GM23248 (cell line): ENCODE results near the gene IL20RA. TPM values are rescaled to one million over a fixed set of nuclear protein-coding genes. Genes with fewer than 3 reads are reported as not detected.

Source experiments
- DNase-seq: peaks from one replicate; pipeline ENCODE4 v3.0.0-alpha.2; 2015
- H2AFZ ChIP-seq: fragments of 200-600 bp; sonication (generic); 2 replicates; pipeline ENCODE4 v1.6.1; 2016; ENCODE audit warnings: antibody characterized with exemption
- H3F3A ChIP-seq: fragments of 200-600 bp; sonication (generic); 2 replicates; pipeline ENCODE4 v1.6.1; 2016; ENCODE audit warnings: mild to moderate bottlenecking, antibody characterized with exemption, mixed run types; ENCODE audit not compliant: insufficient read depth
- H3K27ac ChIP-seq: fragments of 200-600 bp; sonication (generic); 2 replicates; pipeline ENCODE4 v1.5.1; 2016; ENCODE audit warnings: mild to moderate bottlenecking
- H3K27me3 ChIP-seq: fragments of 200-600 bp; sonication (generic); replicated peaks from 2 replicates; pipeline ENCODE4 v1.6.1; 2016; ENCODE audit warnings: mild to moderate bottlenecking; ENCODE audit not compliant: insufficient read depth
- H3K36me3 ChIP-seq: fragments of 200-600 bp; sonication (generic); 2 replicates; pipeline ENCODE4 v1.6.1; 2016; ENCODE audit warnings: low read depth, mild to moderate bottlenecking
- H3K4me1 ChIP-seq: fragments of 200-600 bp; sonication (generic); 2 replicates; pipeline ENCODE4 v1.6.1; 2016; ENCODE audit warnings: mild to moderate bottlenecking; ENCODE audit not compliant: insufficient read depth
- H3K4me2 ChIP-seq: fragments of 200-600 bp; sonication (generic); one replicate; pipeline ENCODE4 v1.6.1; 2016; ENCODE audit warnings: mild to moderate bottlenecking; ENCODE audit not compliant: unreplicated experiment
- H3K4me3 ChIP-seq: fragments of 200-600 bp; sonication (generic); 2 replicates; pipeline ENCODE4 v1.5.1; 2016; ENCODE audit warnings: mild to moderate bottlenecking
- H3K79me2 ChIP-seq: fragments of 200-600 bp; sonication (generic); 2 replicates; pipeline ENCODE4 v1.6.1; 2016; ENCODE audit warnings: mild to moderate bottlenecking; ENCODE audit not compliant: insufficient read depth
- H3K9ac ChIP-seq: fragments of 200-600 bp; sonication (generic); 2 replicates; pipeline ENCODE4 v1.6.1; 2016; ENCODE audit warnings: mild to moderate bottlenecking
- H3K9me2 ChIP-seq: fragments of 200-600 bp; sonication (generic); 2 replicates; pipeline ENCODE4 v1.6.1; 2016; ENCODE audit warnings: mixed run types, mild to moderate bottlenecking, moderate library complexity; ENCODE audit not compliant: insufficient read depth
- H3K9me3 ChIP-seq: fragments of 200-600 bp; sonication (generic); one replicate; pipeline ENCODE4 v1.6.1; 2017; ENCODE audit warnings: low read depth
- H4K20me1 ChIP-seq: fragments of 200-600 bp; sonication (generic); 2 replicates; pipeline ENCODE4 v1.6.0; 2016; ENCODE audit not compliant: insufficient read depth
- EZH2 ChIP-seq: fragments of 200-600 bp; sonication (generic); IDR thresholded peaks from 2 replicates; pipeline ENCODE4 v1.6.1; 2018; ENCODE audit warnings: antibody characterized with exemption, mild to moderate bottlenecking; ENCODE audit not compliant: insufficient read depth, poor library complexity, severe bottlenecking
- EZH2phosphoT487 ChIP-seq: fragments of 200-600 bp; sonication (generic); IDR thresholded peaks from 2 replicates; pipeline ENCODE4 v1.6.1; 2018; ENCODE audit warnings: antibody characterized with exemption, moderate library complexity, mild to moderate bottlenecking, low read depth; ENCODE audit not compliant: insufficient read depth
- WGBS, 2 experiments: methylation state at CpG; one replicate each; pipeline ENCODE4 v1.1.6; 2015 to 2017; ENCODE audit warnings: low lambda C conversion rate in 2 of 2, low coverage in 1 of 2; ENCODE audit errors: missing lambda C conversion rate in 2 of 2; 5-methylcytosine and 5-hydroxymethylcytosine counted together
- in situ Hi-C: fragments of 300-500 bp; cut with MboI; formaldehyde crosslinking; loops from 2 replicates; pipeline ENCODE4 v1.15.0; 2020
- polyA plus RNA-seq: library from polyadenylated mRNA; unstranded; fragments of >200 nt; fragmentation: Nextera tagmentation; extraction: Ambion mirVana; gene quantifications from 2 replicates; pipeline ENCODE4 v1.2.1, GENCODE V29; 2016
- total RNA-seq: library from RNA; depleted of rRNA; stranded (reverse); fragments of >200 nt; shearing (Covaris generic); gene quantifications from 2 replicates; pipeline ENCODE4 v1.2.3, GENCODE V29; 2014

Gene IL20RA
- total and polyA plus RNA-seq, 2 experiments from 2014 or later = not detected

GRCh38 chr6:136994782-136995181 lies 50.0 kb downstream of the IL20RA start:
- Histone ChIP-seq H3K4me1 (no peaks in the 10 kb centered on the region), H3K27ac (no peak overlapping the region), H3K79me2 (no peaks in the 10 kb centered on the region), H3K9ac (no peak overlapping the region), H2AFZ (no peak overlapping the region), H3F3A (no peaks in the 10 kb centered on the region), H3K36me3 (no peaks in the 10 kb centered on the region), H3K9me2 (no peaks in the 10 kb centered on the region), H3K27me3 (peaks cover 22% of the 10 kb centered on the region), H3K4me3 (no peak overlapping the region), H4K20me1 (no peaks in the 10 kb centered on the region), H3K9me3 (no peaks in the 10 kb centered on the region), H3K4me2 (no peak overlapping the region)
- 19% methylated on average over 5 of the region's 5 CpGs for WGBS, 2 experiments
- in situ Hi-C loops = no loop called here
- TF ChIP-seq EZH2 (no peak), EZH2phosphoT487 (no peak)
- no peak for DNase-seq

GRCh38 chr6:136992113-136992512 lies 52.7 kb downstream of the IL20RA start:
- no peaks in the 10 kb centered on the region for H3K79me2 ChIP-seq
- no peaks in the 10 kb centered on the region for H3K4me1 ChIP-seq
- in situ Hi-C loops = no loop called here
- no peak overlapping the region for H3K9ac ChIP-seq
- 43% methylated on average over 3 of the region's 3 CpGs for WGBS, 2 experiments
- no peak overlapping the region for H3K4me2 ChIP-seq
- no peaks in the 10 kb centered on the region for H3K36me3 ChIP-seq
- no peak for DNase-seq
- no peaks in the 10 kb centered on the region for H4K20me1 ChIP-seq
- H3K4me3 ChIP-seq = no peak overlapping the region
- H3K27ac ChIP-seq = no peak overlapping the region
- H3K9me3 ChIP-seq = no peaks in the 10 kb centered on the region
- H3F3A ChIP-seq = no peaks in the 10 kb centered on the region
- no peaks in the 10 kb centered on the region for H3K9me2 ChIP-seq
- TF ChIP-seq EZH2phosphoT487 = no peak
- peaks cover 44% of the 10 kb centered on the region for H3K27me3 ChIP-seq
- H2AFZ ChIP-seq = no peak overlapping the region

- H3K4me2 ChIP-seq = no peak overlapping the region
- H3K9me2 ChIP-seq = no peaks in the 10 kb centered on the region
- H3K9me3 ChIP-seq = no peaks in the 10 kb centered on the region
- no peak overlapping the region for H3K9ac ChIP-seq
- H3K79me2 ChIP-seq = no peaks in the 10 kb centered on the region
- H3K4me3 ChIP-seq = no peak overlapping the region
- no peaks in the 10 kb centered on the region for H3K4me1 ChIP-seq
- H3K36me3 ChIP-seq = no peaks in the 10 kb centered on the region
- TF ChIP-seq EZH2 (no peak), EZH2phosphoT487 (no peak)
- in situ Hi-C loops = no loop called here
- H3K27me3 ChIP-seq = peaks cover 45% of the 10 kb centered on the region
- no peak overlapping the region for H3K27ac ChIP-seq
- H3F3A ChIP-seq = no peaks in the 10 kb centered on the region
- H2AFZ ChIP-seq = no peak overlapping the region
- no peak for DNase-seq
- H4K20me1 ChIP-seq = no peaks in the 10 kb centered on the region
Observed at GRCh38 chr6:136991646-136992045, 53.1 kb downstream of the IL20RA start.

- no peaks in the 10 kb centered on the region for H3F3A ChIP-seq
- DNase-seq = no peak
- H3K9ac ChIP-seq = no peak overlapping the region
- H3K9me2 ChIP-seq = no peaks in the 10 kb centered on the region
- no peaks in the 10 kb centered on the region for H3K36me3 ChIP-seq
- 23 to 40% methylated on average over 3 of the region's 3 CpGs for WGBS, 2 experiments
- no peak overlapping the region for H3K4me3 ChIP-seq
- H4K20me1 ChIP-seq = no peaks in the 10 kb centered on the region
- no peak for TF ChIP-seq EZH2
- no peak overlapping the region for H3K4me2 ChIP-seq
- H3K79me2 ChIP-seq = no peaks in the 10 kb centered on the region
- in situ Hi-C loops = no loop called here
- H3K4me1 ChIP-seq = no peaks in the 10 kb centered on the region
- no peak overlapping the region for H3K27ac ChIP-seq
- H3K9me3 ChIP-seq = no peaks in the 10 kb centered on the region
- no peak overlapping the region for H2AFZ ChIP-seq
- H3K27me3 ChIP-seq = peaks cover 48% of the 10 kb centered on the region
Observed at GRCh38 chr6:136990754-136991153, 54.0 kb downstream of the IL20RA start.

GRCh38 chr6:136990242-136990578 lies 54.6 kb downstream of the IL20RA start:
- Histone ChIP-seq H3K9me3 (no peaks in the 10 kb centered on the region), H3K4me1 (no peaks in the 10 kb centered on the region), H3K79me2 (no peaks in the 10 kb centered on the region), H3K4me2 (peak overlapping the region; percentile 49), H2AFZ (peak overlapping the region; percentile 64), H4K20me1 (no peaks in the 10 kb centered on the region), H3K9me2 (no peaks in the 10 kb centered on the region), H3K27me3 (peaks cover 48% of the 10 kb centered on the region), H3K9ac (no peak overlapping the region), H3K4me3 (peak overlapping the region; percentile 59), H3K36me3 (no peaks in the 10 kb centered on the region), H3F3A (no peaks in the 10 kb centered on the region), H3K27ac (no peak overlapping the region)
- DNase-seq = no peak
- WGBS, 2 experiments = 18 to 24% methylated on average over 4 of the region's 4 CpGs
- TF ChIP-seq EZH2phosphoT487 (no peak), EZH2 (peak; percentile 78)
- in situ Hi-C loops = no loop called here
